Naive thymus-derived CD4-positive, alpha-beta T cell (primary cell): ENCODE data around the gene ACTN4. TPM values are rescaled to one million over a fixed set of nuclear protein-coding genes. Genes with fewer than 3 reads are reported as not detected.
"Not testable (repeated sequence)": the region's sequence is repeated elsewhere in the genome, so short reads cannot be mapped to it uniquely, and the experiment has no call there.

Experiments used
- ATAC-seq: fragments of 150-1000 bp; cut with Tn5 transposase; 2 replicates; pipeline ENCODE4 v1.10.0; 2021; ENCODE audit warnings: mild to moderate bottlenecking, moderate library complexity
- CTCF ChIA-PET: fragments of 350-600 bp; sonication (Branson Sonifier 250); formaldehyde crosslinking; loops from one replicate; lab custom pipeline; 2021; ENCODE audit warnings: antibody characterized with exemption; lab: Charles Lee
- POLR2A ChIA-PET: fragments of 350-600 bp; sonication (Branson Sonifier 250); formaldehyde crosslinking; loops from one replicate; lab custom pipeline; 2021; ENCODE audit warnings: antibody characterized with exemption, inconsistent platforms; lab: Charles Lee
- DNase-seq, 9 donors: peaks; one replicate each; pipeline versions ENCODE4 v3.0.0 to v3.0.0-alpha.2; 2020 to 2022; ENCODE audit warnings: mixed read lengths in 1 of 9
- H3K27ac ChIP-seq: one replicate; pipeline ENCODE4 v1.7.0; 2013; ENCODE audit warnings: mild to moderate bottlenecking, low read depth, low read length, moderate library complexity
- H3K27me3 ChIP-seq, 2 donors: one replicate each; pipeline ENCODE4 v1.7.0; 2013; ENCODE audit warnings: low read length in 2 of 2, mild to moderate bottlenecking in 2 of 2, moderate library complexity in 2 of 2; ENCODE audit not compliant: control insufficient read depth in 2 of 2, insufficient read depth in 2 of 2
- H3K36me3 ChIP-seq, 3 experiments: 1 replicate in 2 of 3; 2 replicates in 1 of 3; pipeline ENCODE4 v1.7.0; 2013; ENCODE audit warnings: low read length in 3 of 3, mild to moderate bottlenecking in 3 of 3, moderate library complexity in 1 of 3; ENCODE audit not compliant: insufficient read depth in 3 of 3, control insufficient read depth in 2 of 3
- H3K4me1 ChIP-seq, 2 donors: one replicate each; pipeline ENCODE4 v1.7.0; 2013; ENCODE audit warnings: low read length in 2 of 2, mild to moderate bottlenecking in 2 of 2, moderate library complexity in 1 of 2; ENCODE audit not compliant: control insufficient read depth in 2 of 2, insufficient read depth in 2 of 2
- H3K4me3 ChIP-seq: 2 replicates; pipeline ENCODE4 v1.7.0; 2013; ENCODE audit warnings: mild to moderate bottlenecking, low read length
- H3K9me3 ChIP-seq, 3 experiments: 1 replicate in 2 of 3; 2 replicates in 1 of 3; pipeline ENCODE4 v1.7.0; 2013; ENCODE audit warnings: low read length in 3 of 3; ENCODE audit not compliant: control insufficient read depth in 2 of 3
- H3K27ac Mint-ChIP-seq, 9 donors: one replicate each; pipeline ENCODE4 v1.8.0; 2020 to 2022; ENCODE audit warnings: mixed read lengths in 9 of 9, mild to moderate bottlenecking in 8 of 9, moderate library complexity in 5 of 9, inconsistent platforms in 2 of 9
- H3K27me3 Mint-ChIP-seq, 5 donors: one replicate each; pipeline ENCODE4 v1.8.0; 2021 to 2022; ENCODE audit warnings: mixed read lengths in 5 of 5, mild to moderate bottlenecking in 1 of 5
- H3K36me3 Mint-ChIP-seq, 5 donors: one replicate each; pipeline ENCODE4 v1.8.0; 2020 to 2022; ENCODE audit warnings: mixed read lengths in 5 of 5, mild to moderate bottlenecking in 3 of 5, inconsistent platforms in 1 of 5
- H3K4me1 Mint-ChIP-seq, 7 donors: one replicate each; pipeline ENCODE4 v1.8.0; 2020 to 2022; ENCODE audit warnings: mixed read lengths in 7 of 7, mild to moderate bottlenecking in 3 of 7, inconsistent platforms in 1 of 7
- H3K4me3 Mint-ChIP-seq, 10 donors: one replicate each; pipeline ENCODE4 v1.8.0; 2020 to 2022; ENCODE audit warnings: mild to moderate bottlenecking in 10 of 10, mixed read lengths in 10 of 10, moderate library complexity in 6 of 10, inconsistent platforms in 2 of 10
- H3K9me3 Mint-ChIP-seq, 11 donors: one replicate each; pipeline ENCODE4 v1.8.0; 2020 to 2022; ENCODE audit warnings: mixed read lengths in 11 of 11, mild to moderate bottlenecking in 4 of 11, inconsistent platforms in 1 of 11, moderate library complexity in 1 of 11
- intact Hi-C, 2 donors: fragments of 100-400 bp; cut with micrococcal nuclease; formaldehyde crosslinking; loops; one replicate each; pipeline ENCODE4 v1.15.1; 2023
- polyA plus RNA-seq, 2 donors: library from polyadenylated mRNA; unstranded; fragments of 300-500 nt; fragmentation: Illumina TruSeq; gene quantifications; one replicate each; pipeline ENCODE4 v1.2.3, GENCODE V29; 2021
- total RNA-seq, 6 experiments: library from RNA in 5 of 6; stranded (reverse) in 5 of 6; gene quantifications; 1 replicate in 5 of 6; 2 replicates in 1 of 6; pipeline ENCODE4 v1.2.3 and lab custom pipeline; 2021 to 2026

ACTN4 gene
- total and polyA plus RNA-seq, 7 experiments from 2014 or later = 2.8 to 355 (median 52.1) TPM

GRCh38 chr19:38742906-38743305, 95.5 kb downstream of the ACTN4 start:
- no peak overlapping the region for H3K4me3 Mint-ChIP-seq

GRCh38 chr19:38743394-38744297, 96.2 kb downstream of the ACTN4 start:
- CTCF ChIA-PET = no interaction called here

More at GRCh38 chr19:38742906-38743305, 95.5 kb downstream of the ACTN4 start:
- H3K27me3 Mint-ChIP-seq = peaks cover 0 to 1% (median 0%) of the 10 kb centered on the region in 5 donors
- H3K27me3 ChIP-seq = no peaks in the 10 kb centered on the region
- H3K4me1 Mint-ChIP-seq = peaks cover 2 to 16% (median 7%) of the 10 kb centered on the region in 7 donors
- ATAC-seq (no peak), DNase-seq (no peak)
- ChIA-PET CTCF (interaction anchor here (0.6 kb wide), 1 partner anchor 20 kb away, joined by 3 read pairs; no protein-coding TSS in a partner anchor), POLR2A (interaction anchor here (1.2 kb wide), 1 partner anchor 92 kb away, joined by 4 read pairs; no protein-coding TSS in a partner anchor)
- no peak overlapping the region for H3K27ac ChIP-seq
- peaks cover 0 to 3% (median 0%) of the 10 kb centered on the region in 11 donors for H3K9me3 Mint-ChIP-seq
- H3K36me3 ChIP-seq = no peaks in the 10 kb centered on the region
- no peaks in the 10 kb centered on the region for H3K9me3 ChIP-seq
- no peak overlapping the region for H3K27ac Mint-ChIP-seq
- H3K36me3 Mint-ChIP-seq = no peaks in the 10 kb centered on the region
- no peak overlapping the region for H3K4me3 ChIP-seq
- H3K4me1 ChIP-seq = peaks cover 0 to 11% of the 10 kb centered on the region in 2 donors
- intact Hi-C loops = no loop called here

GRCh38 chr19:38744298-38744681, 96.8 kb downstream of the ACTN4 start, which contains the start of gene CAPN12:
TSS of gene CAPN12 (minus strand) at chr19:38744474. CDS start at chr19:38744165, 309 bp downstream.
- Histone ChIP-seq H3K36me3 (no peaks in the 10 kb centered on the region), H3K27me3 (no peaks in the 10 kb centered on the region), H3K4me1 (peaks cover 0 to 9% of the 10 kb centered on the region in 2 donors), H3K4me3 (no peak within 1 kb of the TSS), H3K9me3 (no peaks in the 10 kb centered on the region), H3K27ac (no peak within 1 kb of the TSS)
- CTCF ChIA-PET = no interaction called here
- Mint-ChIP-seq H3K4me3 (no peak within 1 kb of the TSS), H3K9me3 (peaks cover 0 to 3% (median 0%) of the 10 kb centered on the region in 11 donors), H3K36me3 (no peaks in the 10 kb centered on the region), H3K4me1 (peaks cover 0 to 8% (median 0%) of the 10 kb centered on the region in 7 donors), H3K27ac (peak within 1 kb of the TSS in 1 of 9 donors; percentile 43), H3K27me3 (peaks cover 0 to 3% (median 0%) of the 10 kb centered on the region in 5 donors)
- POLR2A ChIA-PET = no interaction called here
- DNase-seq = no peak
- no peak for ATAC-seq
- intact Hi-C loops = no loop called here

More at GRCh38 chr19:38743394-38744297, 96.2 kb downstream of the ACTN4 start:
- H3K4me1 ChIP-seq = peaks cover 0 to 9% of the 10 kb centered on the region in 2 donors
- H3K36me3 Mint-ChIP-seq = no peaks in the 10 kb centered on the region
- H3K27me3 ChIP-seq = no peaks in the 10 kb centered on the region
- H3K27ac ChIP-seq = no peak overlapping the region
- DNase-seq (no peak), ATAC-seq (no peak)
- H3K4me3 ChIP-seq = no peak overlapping the region
- no peak overlapping the region for H3K4me3 Mint-ChIP-seq
- peaks cover 0 to 3% (median 0%) of the 10 kb centered on the region in 11 donors for H3K9me3 Mint-ChIP-seq
- no peaks in the 10 kb centered on the region for H3K9me3 ChIP-seq
- H3K27me3 Mint-ChIP-seq = peaks cover 0 to 3% (median 0%) of the 10 kb centered on the region in 5 donors
- H3K4me1 Mint-ChIP-seq = peaks cover 0 to 13% (median 5%) of the 10 kb centered on the region in 7 donors
- intact Hi-C loops = no loop called here
- no peak overlapping the region for H3K27ac Mint-ChIP-seq
- H3K36me3 ChIP-seq = no peaks in the 10 kb centered on the region
- POLR2A ChIA-PET = no interaction called here

GRCh38 chr19:38744874-38745273, 97.4 kb downstream of the ACTN4 start:
- Histone ChIP-seq H3K4me1 (peaks cover 0 to 3% of the 10 kb centered on the region in 2 donors), H3K27ac (no peak overlapping the region), H3K36me3 (no peaks in the 10 kb centered on the region), H3K9me3 (no peaks in the 10 kb centered on the region), H3K27me3 (no peaks in the 10 kb centered on the region), H3K4me3 (no peak overlapping the region)
- H3K4me3 Mint-ChIP-seq = no peak overlapping the region
- intact Hi-C loops = no loop called here
- H3K27ac Mint-ChIP-seq = no peak overlapping the region
- H3K9me3 Mint-ChIP-seq = peaks cover 0 to 1% (median 0%) of the 10 kb centered on the region in 11 donors
- ChIA-PET POLR2A (no interaction called here), CTCF (no interaction called here)
- ATAC-seq = no peak
- peaks cover 0 to 4% (median 0%) of the 10 kb centered on the region in 5 donors for H3K27me3 Mint-ChIP-seq
- no peak for DNase-seq
- no peaks in the 10 kb centered on the region for H3K36me3 Mint-ChIP-seq
- peaks cover 0 to 3% (median 0%) of the 10 kb centered on the region in 7 donors for H3K4me1 Mint-ChIP-seq

GRCh38 chr19:38745316-38745715, 97.9 kb downstream of the ACTN4 start:
- Mint-ChIP-seq H3K4me1 (peaks cover 0 to 3% (median 0%) of the 10 kb centered on the region in 7 donors), H3K27me3 (peaks cover 0 to 8% (median 0%) of the 10 kb centered on the region in 5 donors), H3K36me3 (no peaks in the 10 kb centered on the region), H3K27ac (peak overlapping the region in 1 of 9 donors; percentile 43), H3K9me3 (peaks cover 0 to 1% (median 0%) of the 10 kb centered on the region in 11 donors), H3K4me3 (no peak overlapping the region)
- no peak overlapping the region for H3K4me3 ChIP-seq
- no peaks in the 10 kb centered on the region for H3K27me3 ChIP-seq
- no peak overlapping the region for H3K27ac ChIP-seq
- no peaks in the 10 kb centered on the region for H3K4me1 ChIP-seq
- ChIA-PET POLR2A (no interaction called here), CTCF (no interaction called here)
- DNase-seq (no peak), ATAC-seq (no peak)
- H3K36me3 ChIP-seq = no peaks in the 10 kb centered on the region
- intact Hi-C loops = no loop called here
- H3K9me3 ChIP-seq = no peaks in the 10 kb centered on the region

GRCh38 chr19:38753783-38754182, 106.3 kb downstream of the ACTN4 start:
- H3K9me3 Mint-ChIP-seq, H3K36me3 ChIP-seq, ATAC-seq, H3K4me3 ChIP-seq, H3K4me1 ChIP-seq, DNase-seq, H3K36me3 Mint-ChIP-seq, intact Hi-C loops, POLR2A ChIA-PET, H3K4me1 Mint-ChIP-seq, H3K27ac Mint-ChIP-seq, H3K27ac ChIP-seq, CTCF ChIA-PET, H3K9me3 ChIP-seq, H3K27me3 ChIP-seq, H3K4me3 Mint-ChIP-seq: not testable (repeated sequence)
- peaks cover 0 to 18% (median 0%) of the 10 kb centered on the region in 5 donors for H3K27me3 Mint-ChIP-seq
